SK-N-MC (cell line): ENCODE measurements around the gene KCNH6.

Experiments used
- EZH2 ChIP-seq: fragments of 200-600 bp; sonication (generic); IDR thresholded peaks from one replicate; pipeline ENCODE4 v1.6.1; 2017; ENCODE audit warnings: antibody characterized with exemption
- POLR2AphosphoS5 ChIP-seq: IDR thresholded peaks from 2 replicates; pipeline ENCODE4 v1.6.1; 2012; ENCODE audit warnings: mild to moderate bottlenecking, low read depth, low read length, borderline replicate concordance

DNA sequence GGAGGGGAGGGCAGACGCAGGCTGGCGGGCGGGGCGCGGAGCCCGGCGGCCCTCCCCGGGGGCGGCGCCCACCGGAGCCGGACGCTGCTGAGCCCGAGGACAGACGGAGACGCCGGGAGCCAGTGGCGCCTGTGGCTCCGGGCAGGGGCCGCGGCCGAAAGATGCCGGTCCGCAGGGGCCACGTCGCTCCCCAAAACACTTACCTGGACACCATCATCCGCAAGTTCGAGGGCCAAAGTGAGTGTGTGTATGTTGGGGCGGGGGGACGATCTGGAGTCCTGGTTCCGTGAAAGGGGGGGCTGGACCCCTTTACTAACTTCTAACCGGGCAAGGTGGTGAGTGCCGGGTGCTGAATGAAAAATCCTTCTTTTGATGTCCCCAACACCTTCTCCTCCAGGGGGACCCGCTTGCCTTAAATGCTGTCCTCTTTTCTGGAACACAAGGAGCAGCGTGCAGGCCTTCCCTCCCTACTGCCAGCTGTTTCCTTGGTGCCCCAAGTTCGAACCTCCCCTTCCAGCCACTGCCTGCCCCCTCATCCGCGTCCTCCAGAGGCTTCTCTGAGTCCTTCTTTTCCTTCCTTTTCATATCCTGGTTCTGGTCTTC is at the start of gene KCNH6:
- TF ChIP-seq POLR2AphosphoS5, result no peak
- TF ChIP-seq EZH2, result no peak
